ENCODE results near the gene RAB1B. TPM values are rescaled to one million over a fixed set of nuclear protein-coding genes. Genes with fewer than 3 reads are reported as not detected.
A peak's percentile ranks its signal among the peaks of the same experiment; 100 is the strongest.

Gene RAB1B
- total RNA-seq, 1 donor from 2014 or later = 115 TPM

GRCh38 chr11:66287889-66288670 lies 19.6 kb downstream of the RAB1B start:
- no peak for ATAC-seq (ENCODE audit: low read depth)
- DNase-seq = no peak
- CTCF ChIA-PET = interaction anchor here (1.4 to 1.7 kb wide), 2 partner anchors 24 to 243 kb away, joined by 3 to 10 read pairs; no protein-coding TSS in a partner anchor

GRCh38 chr11:66288671-66289547 lies 20.5 kb downstream of the RAB1B start, which contains the start of gene YIF1A:
Gene YIF1A, minus strand, starts transcription at chr11:66289143. Its CDS starts 158 bp downstream, at chr11:66288985.
- no peaks in the 10 kb centered on the region for H3K9me3 Mint-ChIP-seq

More at GRCh38 chr11:66287889-66288670, 19.6 kb downstream of the RAB1B start:
- H3K27me3 Mint-ChIP-seq = peaks cover 11% of the 10 kb centered on the region
- no peaks in the 10 kb centered on the region for H3K9me3 Mint-ChIP-seq
- intact Hi-C loops (cut with micrococcal nuclease) = loop anchor here (2.0 kb wide), 1 partner anchor 41 kb away; no protein-coding TSS in a partner anchor
- peak overlapping the region; percentile 89 for H3K4me3 Mint-ChIP-seq
- peaks cover 33% of the 10 kb centered on the region for H3K4me1 Mint-ChIP-seq
- H3K36me3 Mint-ChIP-seq (ENCODE audit: low read depth) = peaks cover 19% of the 10 kb centered on the region
- peak overlapping the region; percentile 83 for H3K27ac Mint-ChIP-seq
- TF ChIP-seq, protein P1, sequence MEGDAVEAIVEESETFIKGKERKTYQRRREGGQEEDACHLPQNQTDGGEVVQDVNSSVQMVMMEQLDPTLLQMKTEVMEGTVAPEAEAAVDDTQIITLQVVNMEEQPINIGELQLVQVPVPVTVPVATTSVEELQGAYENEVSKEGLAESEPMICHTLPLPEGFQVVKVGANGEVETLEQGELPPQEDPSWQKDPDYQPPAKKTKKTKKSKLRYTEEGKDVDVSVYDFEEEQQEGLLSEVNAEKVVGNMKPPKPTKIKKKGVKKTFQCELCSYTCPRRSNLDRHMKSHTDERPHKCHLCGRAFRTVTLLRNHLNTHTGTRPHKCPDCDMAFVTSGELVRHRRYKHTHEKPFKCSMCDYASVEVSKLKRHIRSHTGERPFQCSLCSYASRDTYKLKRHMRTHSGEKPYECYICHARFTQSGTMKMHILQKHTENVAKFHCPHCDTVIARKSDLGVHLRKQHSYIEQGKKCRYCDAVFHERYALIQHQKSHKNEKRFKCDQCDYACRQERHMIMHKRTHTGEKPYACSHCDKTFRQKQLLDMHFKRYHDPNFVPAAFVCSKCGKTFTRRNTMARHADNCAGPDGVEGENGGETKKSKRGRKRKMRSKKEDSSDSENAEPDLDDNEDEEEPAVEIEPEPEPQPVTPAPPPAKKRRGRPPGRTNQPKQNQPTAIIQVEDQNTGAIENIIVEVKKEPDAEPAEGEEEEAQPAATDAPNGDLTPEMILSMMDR (IDR thresholded peaks at IDR 0.05) = no peak
- POLR2A ChIA-PET = interaction anchor here (0.6 to 4.0 kb wide), 11 partner anchors 11 to 429 kb away, joined by 3 to 42 read pairs (median 7); partner anchors contain the start of genes BRMS1, CNIH2, PELI3 and RAB1B

DNA sequence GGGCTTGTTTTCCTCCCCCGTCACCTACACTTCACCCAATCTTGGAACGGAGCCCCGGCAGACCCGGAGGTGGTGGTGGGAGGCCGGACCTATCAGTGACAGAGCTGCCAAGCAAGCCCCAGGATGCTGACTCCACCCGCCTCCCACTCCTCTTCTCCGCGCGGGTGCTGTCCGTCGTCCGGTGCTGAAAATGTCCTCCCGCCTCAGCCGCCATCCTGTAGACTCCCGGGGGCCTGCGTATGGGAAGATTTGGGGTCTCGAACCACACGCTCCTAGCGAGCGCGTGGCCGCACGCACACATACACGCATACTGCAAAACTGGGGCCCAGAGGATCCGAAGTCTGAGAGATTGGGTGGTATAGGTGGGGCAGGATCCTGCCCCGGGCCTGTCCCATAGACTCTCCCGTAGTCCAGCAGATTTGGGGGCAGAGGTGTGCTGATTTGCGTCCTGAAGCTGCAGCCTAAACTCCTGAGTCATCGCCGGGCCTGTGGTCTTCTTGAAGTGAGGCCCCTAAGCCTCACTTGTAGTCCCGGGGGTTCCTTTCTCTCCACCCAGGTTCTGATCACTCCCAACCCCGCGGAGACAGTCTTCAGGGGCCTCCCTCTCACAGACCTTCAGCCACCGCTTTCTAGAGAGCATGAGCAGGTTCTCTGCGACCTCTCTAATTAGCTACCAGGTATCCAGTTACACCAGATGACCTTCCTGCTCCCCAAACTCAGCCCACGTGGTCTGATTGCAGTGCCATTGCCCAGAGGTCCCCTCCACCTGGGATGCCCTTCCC lies 21.3 kb downstream of the RAB1B start:
- H3K36me3 Mint-ChIP-seq (ENCODE audit: low read depth) = peaks cover 13% of the 10 kb centered on the region
- intact Hi-C loops (cut with micrococcal nuclease) = loop anchor here (1.0 to 2.0 kb wide), 4 partner anchors 21 to 177 kb away; partner anchors contain the start of genes PELI3 and RAB1B

More at GRCh38 chr11:66288671-66289547, 20.5 kb downstream of the RAB1B start, which contains the start of gene YIF1A:
- ChIA-PET POLR2A (interaction anchor here (0.6 to 4.0 kb wide), 23 partner anchors 9 to 793 kb away, joined by 3 to 42 read pairs (median 6); partner anchors contain the start of genes BRMS1, CCDC85B, CD248 and CNIH2), CTCF (interaction anchor here (0.7 to 1.7 kb wide), 3 partner anchors 23 to 244 kb away, joined by 3 to 10 read pairs (median 3); no protein-coding TSS in a partner anchor)
- intact Hi-C loops (cut with micrococcal nuclease) = loop anchor here (1.0 to 2.0 kb wide), 4 partner anchors 21 to 177 kb away; partner anchors contain the start of genes PELI3 and RAB1B
- peak within 1 kb of the TSS; percentile 89 for H3K4me3 Mint-ChIP-seq
- ATAC-seq (ENCODE audit: low read depth) (peak; percentile 95), DNase-seq (peak; percentile 93)
- TF ChIP-seq, protein P1 (IDR thresholded peaks at IDR 0.05) = no peak
- H3K27ac Mint-ChIP-seq = peak within 1 kb of the TSS; percentile 90
- peaks cover 31% of the 10 kb centered on the region for H3K4me1 Mint-ChIP-seq
- H3K27me3 Mint-ChIP-seq = peaks cover 17% of the 10 kb centered on the region
- H3K36me3 Mint-ChIP-seq (ENCODE audit: low read depth) = peaks cover 19% of the 10 kb centered on the region

GRCh38 chr11:66290330-66290621 lies 21.8 kb downstream of the RAB1B start:
- H3K9me3 Mint-ChIP-seq = no peaks in the 10 kb centered on the region
- ChIA-PET POLR2A (interaction anchor here (2.0 to 4.0 kb wide), 2 partner anchors 22 to 54 kb away, joined by 11 to 42 read pairs; partner anchors contain the start of genes BRMS1 and RAB1B), CTCF (interaction anchor here (1.4 kb wide), 1 partner anchor 22 kb away, joined by 7 read pairs; no protein-coding TSS in a partner anchor)
- intact Hi-C loops (cut with micrococcal nuclease) = no loop called here
- peak overlapping the region; percentile 89 for H3K4me3 Mint-ChIP-seq
- H3K27me3 Mint-ChIP-seq = peaks cover 19% of the 10 kb centered on the region
- ATAC-seq (ENCODE audit: low read depth) (no peak), DNase-seq (no peak)
- H3K4me1 Mint-ChIP-seq = peaks cover 31% of the 10 kb centered on the region
- peaks cover 12% of the 10 kb centered on the region for H3K36me3 Mint-ChIP-seq (ENCODE audit: low read depth)
- peak overlapping the region; percentile 90 for H3K27ac Mint-ChIP-seq
- TF ChIP-seq, protein P1 (IDR thresholded peaks at IDR 0.05) = no peak

More for the DNA sequence above, 21.3 kb downstream of the RAB1B start:
- no peak for DNase-seq
- TF ChIP-seq, protein P1 (IDR thresholded peaks at IDR 0.05) = no peak
- ChIA-PET POLR2A (interaction anchor here (0.6 to 4.0 kb wide), 22 partner anchors 9 to 792 kb away, joined by 3 to 42 read pairs (median 6); partner anchors contain the start of genes BRMS1, CCDC85B, CD248 and CNIH2), CTCF (interaction anchor here (0.7 to 1.7 kb wide), 4 partner anchors 22 to 245 kb away, joined by 3 to 10 read pairs (median 5); no protein-coding TSS in a partner anchor)
- H3K4me1 Mint-ChIP-seq = peaks cover 31% of the 10 kb centered on the region
- peaks cover 19% of the 10 kb centered on the region for H3K27me3 Mint-ChIP-seq
- peak overlapping the region; percentile 90 for H3K27ac Mint-ChIP-seq
- peak; percentile 53 for ATAC-seq (ENCODE audit: low read depth)
- H3K9me3 Mint-ChIP-seq = no peaks in the 10 kb centered on the region
- H3K4me3 Mint-ChIP-seq = peak overlapping the region; percentile 89

All from activated B cell treated with CpG ODN at 0.5 μM for 24 hours (primary cell).